ENCODE measurements around the gene APOH.

DNA sequence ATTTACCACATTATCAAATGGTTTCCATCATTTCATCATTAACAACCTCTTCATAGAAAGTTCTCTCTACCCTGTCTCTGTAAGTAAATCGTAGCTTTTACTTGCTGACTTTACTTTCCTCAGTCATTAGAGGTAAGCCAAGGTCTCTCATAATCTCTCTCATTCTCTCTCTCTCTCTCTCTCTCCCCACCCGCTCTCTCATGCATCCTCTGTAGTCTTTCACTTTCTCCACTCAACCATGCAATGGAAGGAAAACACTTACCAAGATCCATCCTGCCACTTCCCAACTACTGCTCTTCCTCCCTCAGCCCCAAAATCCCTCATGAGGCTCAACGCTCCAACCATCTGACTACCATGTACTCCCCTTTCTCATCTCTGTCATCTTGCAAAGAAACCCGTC, 43.4 kb downstream of the APOH start:
- TF ChIP-seq CTCF (IDR thresholded peaks at IDR 0.05; ENCODE audit: low read depth, low read length): no peak
- TF ChIP-seq EZH2phosphoT487 (IDR thresholded peaks at IDR 0.05; ENCODE audit: low read depth): no peak
